Brain pericyte (primary cell): ENCODE results near the gene LIPA.
"Not testable (repeated sequence)": the region's sequence is repeated elsewhere in the genome, so short reads cannot be mapped to it uniquely, and the experiment has no call there.

Experiments
- DNase-seq: peaks from one replicate; pipeline ENCODE4 v3.0.0-alpha.2; 2012; ENCODE audit warnings: low read depth, low spot score

Gene LIPA

GRCh38 chr10:89209718-89210117 lies 41.9 kb downstream of the LIPA start:
- DNase-seq, result no peak

GRCh38 chr10:89207801-89208551 lies 43.6 kb downstream of the LIPA start:
- no peak for DNase-seq

- no peak for DNase-seq
Observed at GRCh38 chr10:89207181-89207800, 44.3 kb downstream of the LIPA start, which contains the start of gene CH25H. Gene CH25H (minus strand): TSS chr10:89207317. CDS start chr10:89207292, 25 bp downstream.

GRCh38 chr10:89206402-89207180 lies 45.0 kb downstream of the LIPA start:
- no peak for DNase-seq

GRCh38 chr10:89204621-89205185 lies 46.9 kb downstream of the LIPA start:
- no peak for DNase-seq

GRCh38 chr10:89203237-89203636 lies 48.3 kb downstream of the LIPA start:
- DNase-seq, result no peak

- DNase-seq, result no peak
Observed at GRCh38 chr10:89202033-89202425, 49.5 kb downstream of the LIPA start.

GRCh38 chr10:89201345-89202032 lies 50.1 kb downstream of the LIPA start:
- no peak for DNase-seq

- no peak for DNase-seq
Observed at GRCh38 chr10:89197473-89197872, 54.1 kb downstream of the LIPA start.

GRCh38 chr10:89191301-89191700 lies 60.3 kb downstream of the LIPA start:
- not testable (repeated sequence) for DNase-seq

GRCh38 chr10:89189211-89189734 lies 62.3 kb downstream of the LIPA start:
- DNase-seq, result no peak

- no peak for DNase-seq
Observed at GRCh38 chr10:89185658-89186057, 65.9 kb downstream of the LIPA start.

GRCh38 chr10:89184638-89185037 lies 66.9 kb downstream of the LIPA start:
- no peak for DNase-seq

GRCh38 chr10:89183571-89183970 lies 68.0 kb downstream of the LIPA start:
- no peak for DNase-seq

GRCh38 chr10:89182894-89183293 lies 68.7 kb downstream of the LIPA start:
- no peak for DNase-seq

GRCh38 chr10:89175816-89176215 lies 75.8 kb downstream of the LIPA start:
- DNase-seq, result no peak

- DNase-seq, result no peak
Observed at GRCh38 chr10:89173075-89173474, 78.5 kb downstream of the LIPA start.

GRCh38 chr10:89171996-89172395 lies 79.6 kb downstream of the LIPA start:
- no peak for DNase-seq

GRCh38 chr10:89171263-89171872 lies 80.2 kb downstream of the LIPA start:
- no peak for DNase-seq

GRCh38 chr10:89168354-89168900 lies 83.1 kb downstream of the LIPA start:
- not testable (repeated sequence) for DNase-seq

- no peak for DNase-seq
Observed at GRCh38 chr10:89167915-89168314, 83.7 kb downstream of the LIPA start.
